Lung (tissue), 12 donors: ENCODE results near the gene TDRD1. TPM values are rescaled to one million over a fixed set of nuclear protein-coding genes. Genes with fewer than 3 reads are reported as not detected.
"Not testable (repeated sequence)": the region's sequence is repeated elsewhere in the genome, so short reads cannot be mapped to it uniquely, and the experiment has no call there.

Source experiments
- ATAC-seq: fragments of 200-7000 bp; cut with Tn5 transposase; one replicate; pipeline ENCODE4 v1.9.1; 2020; ENCODE audit warnings: moderate number of reproducible peaks; ENCODE audit not compliant: insufficient read depth, low FRiP score
- DNase-seq, 3 donors: peaks; one replicate each; pipeline ENCODE4 v3.0.0-alpha.2; 2013 to 2017
- H3K27ac ChIP-seq, 2 donors: one replicate each; pipeline ENCODE4 v1.5.1; 2013; ENCODE audit warnings: mild to moderate bottlenecking in 2 of 2, moderate library complexity in 2 of 2, control low read depth in 1 of 2, inconsistent platforms in 1 of 2, low read depth in 1 of 2, low read length in 1 of 2
- H3K27me3 ChIP-seq, 3 donors: one replicate each; pipeline ENCODE4 v1.5.1; 2013; ENCODE audit warnings: low read length in 2 of 3; ENCODE audit not compliant: control insufficient read depth in 3 of 3, insufficient read depth in 3 of 3
- H3K36me3 ChIP-seq, 4 donors: one replicate each; pipeline ENCODE4 v1.5.1; 2013; ENCODE audit warnings: low read length in 4 of 4, mild to moderate bottlenecking in 1 of 4, moderate library complexity in 1 of 4; ENCODE audit not compliant: control insufficient read depth in 4 of 4, insufficient read depth in 4 of 4
- H3K4me1 ChIP-seq, 5 donors: one replicate each; pipeline ENCODE4 v1.5.1; 2013; ENCODE audit warnings: low read length in 5 of 5, mild to moderate bottlenecking in 2 of 5, moderate library complexity in 1 of 5; ENCODE audit not compliant: control insufficient read depth in 5 of 5, insufficient read depth in 5 of 5
- H3K4me3 ChIP-seq: one replicate; pipeline ENCODE4 v1.5.1; 2013; ENCODE audit warnings: mild to moderate bottlenecking, control low read depth, moderate library complexity
- H3K9ac ChIP-seq, 2 donors: one replicate each; pipeline ENCODE4 v1.5.1; 2013; ENCODE audit warnings: low read length in 2 of 2, control low read depth in 1 of 2; ENCODE audit not compliant: insufficient read depth in 1 of 2
- H3K9me3 ChIP-seq, 4 donors: one replicate each; pipeline ENCODE4 v1.5.1; 2013; ENCODE audit warnings: low read length in 3 of 4, mild to moderate bottlenecking in 1 of 4, moderate library complexity in 1 of 4; ENCODE audit not compliant: control insufficient read depth in 4 of 4, insufficient read depth in 3 of 4
- CTCF ChIP-seq: IDR thresholded peaks from 2 replicates; pipeline ENCODE4 v1.5.1; 2012; ENCODE audit warnings: mild to moderate bottlenecking; ENCODE audit errors: control extremely low read depth, extremely low read depth
- WGBS, 2 donors: extraction: QIAGEN DNeasy Blood & Tissue Kit; methylation state at CpG; one replicate each; pipeline ENCODE4 v1.1.7; 2013; 5-methylcytosine and 5-hydroxymethylcytosine counted together
- polyA plus RNA-seq, 2 donors: library from polyadenylated mRNA; stranded (reverse); fragments of 200-250 nt; gene quantifications; one replicate each; pipeline ENCODE4 v1.2.1, GENCODE V29; 2013
- total RNA-seq, 2 donors: library from RNA; depleted of rRNA in 1 of 2; stranded (reverse); fragments of >200 nt in 1 of 2; gene quantifications; one replicate each; pipeline ENCODE4 v1.2.1, GENCODE V29; 2014 to 2021
- donor health status: control.
- donor health status: control.
- donor health status: Bipolar disorder and iron deficiency.
- donor health status: healthy.
- donor health status: DM: yes; HTN: yes; CAD: no.

Gene TDRD1
- total and polyA plus RNA-seq, 4 donors, result 0.05 to 0.37 (median 0.25) TPM; not detected in 1

GRCh38 chr10:114143160-114143559 lies 36.0 kb upstream of the TDRD1 start:
- no peak for ATAC-seq
- peaks cover 4 to 32% (median 8%) of the 10 kb centered on the region in 4 donors for H3K36me3 ChIP-seq
- 95 to 97% methylated on average over 1 of the region's 1 CpG for WGBS, 2 donors

GRCh38 chr10:114149476-114149875 lies 29.7 kb upstream of the TDRD1 start:
- WGBS, 2 donors, result 74 to 82% methylated on average over 3 of the region's 3 CpGs
- peaks cover 3 to 20% (median 6%) of the 10 kb centered on the region in 4 donors for H3K36me3 ChIP-seq
- DNase-seq, H3K4me3 ChIP-seq, ATAC-seq, H3K9ac ChIP-seq, H3K9me3 ChIP-seq, H3K27me3 ChIP-seq, H3K4me1 ChIP-seq, H3K27ac ChIP-seq: not testable (repeated sequence)

More at GRCh38 chr10:114143160-114143559, 36.0 kb upstream of the TDRD1 start:
- Histone ChIP-seq H3K27me3 (no peaks in the 10 kb centered on the region), H3K27ac (no peak overlapping the region), H3K4me1 (peaks cover 0 to 7% (median 0%) of the 10 kb centered on the region in 5 donors), H3K9ac (no peak overlapping the region), H3K4me3 (no peak overlapping the region), H3K9me3 (no peaks in the 10 kb centered on the region)
- no peak for DNase-seq
- TF ChIP-seq CTCF, result no peak

GRCh38 chr10:114151486-114151885 lies 27.7 kb upstream of the TDRD1 start:
- no peak for ATAC-seq
- H3K9ac ChIP-seq, result no peak overlapping the region
- peaks cover 0 to 1% (median 0%) of the 10 kb centered on the region in 5 donors for H3K4me1 ChIP-seq
- H3K27me3 ChIP-seq, result no peaks in the 10 kb centered on the region
- H3K27ac ChIP-seq, result no peak overlapping the region
- no peak for DNase-seq
- peaks cover 5 to 26% (median 8%) of the 10 kb centered on the region in 4 donors for H3K36me3 ChIP-seq
- TF ChIP-seq CTCF, result no peak
- H3K4me3 ChIP-seq, result no peak overlapping the region
- WGBS, 2 donors, result 93 to 96% methylated on average over 2 of the region's 2 CpGs
- peaks cover 0 to 2% (median 0%) of the 10 kb centered on the region in 4 donors for H3K9me3 ChIP-seq

- Histone ChIP-seq H3K4me3 (no peak overlapping the region), H3K27me3 (no peaks in the 10 kb centered on the region), H3K9ac (no peak overlapping the region), H3K36me3 (peaks cover 5 to 28% (median 8%) of the 10 kb centered on the region in 4 donors), H3K9me3 (peaks cover 0 to 2% (median 0%) of the 10 kb centered on the region in 4 donors), H3K4me1 (peaks cover 0 to 1% (median 0%) of the 10 kb centered on the region in 5 donors), H3K27ac (no peak overlapping the region)
- ATAC-seq, result no peak
- 89 to 95% methylated on average over 1 of the region's 1 CpG for WGBS, 2 donors
- TF ChIP-seq CTCF, result no peak
- DNase-seq, result no peak
Measured at GRCh38 chr10:114151892-114152291, 27.3 kb upstream of the TDRD1 start.
